PFSK-1 (cell line): ENCODE data around the gene SLC22A16.
A peak's percentile ranks its signal among the peaks of the same experiment; 100 is the strongest.

Experiments used
- FOXP2 ChIP-seq: optimal IDR thresholded peaks from 2 replicates; pipeline ENCODE3; 2011; ENCODE audit warnings: borderline replicate concordance, control low read depth, inconsistent platforms; ENCODE audit not compliant: insufficient read depth; ENCODE audit errors: extremely low read length, extremely low read depth
- POLR2AphosphoS5 ChIP-seq: IDR thresholded peaks from 2 replicates; pipeline ENCODE4 v1.6.1; 2012; ENCODE audit warnings: low read depth, mild to moderate bottlenecking, control low read depth, low read length, moderate library complexity
- REST ChIP-seq, 2 experiments: IDR thresholded peaks; 2 replicates each; pipeline versions ENCODE4 v1.6.1 to v1.8.0; 2011 to 2012; ENCODE audit warnings: low read depth in 2 of 2, low read length in 2 of 2, control low read depth in 1 of 2, inconsistent platforms in 1 of 2, mild to moderate bottlenecking in 1 of 2, moderate library complexity in 1 of 2; ENCODE audit not compliant: insufficient read depth in 1 of 2
- SIN3A ChIP-seq: IDR thresholded peaks from 2 replicates; pipeline ENCODE4 v1.6.1; 2012; ENCODE audit warnings: mild to moderate bottlenecking, low read length, moderate library complexity, borderline replicate concordance; ENCODE audit not compliant: insufficient read depth
- TAF1 ChIP-seq: IDR thresholded peaks from 2 replicates; pipeline ENCODE4 v1.6.1; 2012; ENCODE audit warnings: low read length, control low read depth, borderline replicate concordance; ENCODE audit not compliant: insufficient read depth

The SLC22A16 gene

GRCh38 chr6:110418594-110418993 lies 57.8 kb downstream of the SLC22A16 start:
- TF ChIP-seq REST (IDR thresholded peaks at IDR 0.05; ENCODE audit: insufficient read depth in 1 of 2, low read depth in 2 of 2, low read length in 2 of 2) (no peak), TAF1 (no peak), FOXP2 (no peak), POLR2AphosphoS5 (no peak), SIN3A (no peak)

DNA sequence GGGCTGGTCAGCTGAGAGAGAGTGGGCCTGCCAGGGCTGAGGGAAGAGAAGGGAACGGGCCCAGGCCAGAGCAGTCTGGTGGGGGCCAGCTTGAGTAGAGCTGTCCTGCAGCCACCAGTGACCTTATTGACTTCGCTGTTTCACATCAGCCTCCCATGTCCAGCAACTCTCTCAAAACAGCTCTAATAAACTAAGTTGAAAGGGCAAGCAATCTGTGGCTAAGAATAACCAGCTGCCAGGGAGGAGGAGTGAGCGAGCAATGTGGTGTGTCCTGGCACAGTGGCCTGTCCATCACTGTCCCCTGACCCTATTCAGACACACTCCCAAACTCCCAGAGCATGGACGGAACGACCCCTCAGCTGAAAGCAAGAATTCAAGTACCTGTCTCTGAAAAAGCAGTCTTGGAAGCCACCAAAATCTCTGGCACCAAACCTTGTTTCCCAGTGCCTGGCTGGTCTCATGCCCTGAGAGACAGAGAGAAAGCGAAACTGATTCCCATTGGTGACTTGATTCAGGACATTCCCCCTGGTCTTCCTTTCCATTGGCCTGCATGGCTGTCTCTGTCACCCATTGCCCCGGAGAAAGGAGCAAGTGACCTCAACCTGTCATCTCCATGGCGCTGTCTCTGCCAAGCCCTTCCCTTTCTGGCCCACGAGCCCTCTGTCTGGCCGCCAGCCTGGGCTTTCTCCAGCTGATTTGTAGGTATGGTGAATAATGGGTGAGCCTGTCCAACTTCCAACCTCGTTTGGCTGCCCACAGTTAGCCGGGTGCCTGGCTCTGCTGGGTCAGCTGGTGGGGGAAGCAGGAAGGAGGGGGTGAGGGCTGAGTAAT lies 61.1 kb downstream of the SLC22A16 start, which contains the start of gene DDO:
Gene DDO, minus strand, starts transcription at position 490 of the 831 bp plus-strand sequence. CDS start 2,113 bp downstream, outside the sequence.
- TF ChIP-seq SIN3A = no peak
- no peak for TF ChIP-seq REST (IDR thresholded peaks at IDR 0.05; ENCODE audit: insufficient read depth in 1 of 2, low read depth in 2 of 2, low read length in 2 of 2)
- TF ChIP-seq FOXP2 = no peak
- no peak for TF ChIP-seq POLR2AphosphoS5
- no peak for TF ChIP-seq TAF1

DNA sequence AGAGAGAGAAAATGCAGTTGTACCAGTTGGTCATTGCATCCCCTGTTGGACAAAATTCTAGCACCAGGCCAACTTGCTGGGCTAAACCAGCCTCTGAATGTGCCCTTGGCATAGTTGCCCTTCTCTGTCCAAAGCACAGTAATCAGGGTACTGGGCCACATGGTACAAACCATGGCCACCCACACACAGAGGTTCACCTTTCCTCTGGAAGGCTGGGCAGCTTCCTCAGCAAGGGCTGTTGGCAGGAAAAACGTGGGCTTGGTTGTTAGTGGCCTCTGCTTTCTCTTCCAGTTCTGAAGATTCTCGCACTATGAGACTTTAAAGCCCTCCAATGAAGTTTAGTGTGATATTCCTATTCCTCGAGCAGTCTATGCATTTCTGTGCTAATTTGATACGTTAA lies 61.7 kb downstream of the SLC22A16 start:
- no peak for TF ChIP-seq TAF1
- TF ChIP-seq FOXP2 = no peak

- TF ChIP-seq FOXP2 (peak; percentile 29), SIN3A (no peak), TAF1 (no peak)
Observed at GRCh38 chr6:110412360-110412759, 64.1 kb downstream of the SLC22A16 start.

- TF ChIP-seq TAF1 (no peak), FOXP2 (no peak), POLR2AphosphoS5 (no peak), SIN3A (no peak), REST (IDR thresholded peaks at IDR 0.05; ENCODE audit: insufficient read depth in 1 of 2, low read depth in 2 of 2, low read length in 2 of 2) (no peak)
Observed at GRCh38 chr6:110410511-110410910, 65.9 kb downstream of the SLC22A16 start.

DNA sequence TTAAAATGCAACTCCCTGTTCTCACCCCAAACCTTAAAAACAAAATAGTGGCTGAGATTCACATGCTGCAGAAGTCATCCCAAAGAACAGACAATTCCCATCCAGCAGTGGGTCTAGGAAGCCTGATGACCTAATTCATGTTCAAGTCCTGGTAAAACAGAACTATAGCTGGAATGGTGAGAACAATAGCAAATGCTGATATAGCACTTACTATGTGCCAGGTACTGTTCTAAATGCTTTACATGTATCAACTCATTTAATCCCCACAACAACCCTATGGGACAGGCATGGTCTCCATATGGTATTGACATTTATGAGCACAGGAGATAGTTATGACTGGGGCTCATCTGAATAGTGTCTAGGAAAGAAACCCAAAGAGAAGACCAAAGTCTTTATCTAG lies 66.6 kb downstream of the SLC22A16 start:
- TF ChIP-seq TAF1 (no peak), REST (IDR thresholded peaks at IDR 0.05; ENCODE audit: insufficient read depth in 1 of 2, low read depth in 2 of 2, low read length in 2 of 2) (no peak), FOXP2 (no peak), SIN3A (no peak), POLR2AphosphoS5 (no peak)
